Measurements from ENCODE around the gene NELFCD. TPM values are rescaled to one million over a fixed set of nuclear protein-coding genes. Genes with fewer than 3 reads are reported as not detected.

NELFCD gene
- total RNA-seq, 1 experiment from 2014 or later, result 174 TPM

DNA sequence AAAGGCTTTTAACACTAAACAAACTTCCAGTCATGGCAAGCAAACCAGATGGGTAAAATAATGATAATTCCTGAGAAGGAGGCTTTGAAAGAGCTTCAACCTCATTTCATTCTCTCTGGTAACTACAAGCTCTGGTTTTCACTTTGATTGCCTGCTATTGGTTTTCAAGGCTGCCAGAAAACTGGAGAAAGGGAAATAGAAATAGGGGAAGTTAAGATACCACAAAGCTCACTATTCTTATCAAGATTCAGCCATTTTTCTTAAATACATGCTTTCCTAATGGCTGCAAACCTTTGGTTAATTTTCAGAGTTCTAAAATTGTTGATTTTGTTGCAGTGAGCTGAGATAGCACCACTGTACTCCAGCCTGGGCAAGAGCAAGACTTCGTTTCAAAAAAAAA is 42.5 kb upstream of the NELFCD start:
- Histone ChIP-seq H3K27me3 (replicated peaks; ENCODE audit: insufficient read depth, low read depth, low read length, poor library complexity) (peaks cover 46% of the 10 kb centered on the region), H3K27ac (ENCODE audit: low read depth, low read length, poor library complexity, severe bottlenecking) (no peak overlapping the region), H3K4me1 (ENCODE audit: insufficient read depth, low read length, poor library complexity, severe bottlenecking) (no peaks in the 10 kb centered on the region), H3K36me3 (ENCODE audit: insufficient read depth, low read length, poor library complexity, severe bottlenecking) (no peaks in the 10 kb centered on the region), H3K4me3 (ENCODE audit: low read depth, low read length, poor library complexity, severe bottlenecking) (no peak overlapping the region), H3K9me3 (ENCODE audit: low read depth, low read length, poor library complexity, severe bottlenecking) (peaks cover 6% of the 10 kb centered on the region)
- CTCF ChIA-PET, result no interaction called here
- BruUV-seq (replicated peaks), result no TSS peak
- intact Hi-C loops (cut with micrococcal nuclease; ENCODE audit: unreplicated experiment), result no loop called here
- TF ChIP-seq EZH2 (IDR thresholded peaks at IDR 0.05; ENCODE audit: borderline replicate concordance, low read depth, low read length, poor library complexity, severe bottlenecking), result no peak
- TF ChIP-seq, protein P1, sequence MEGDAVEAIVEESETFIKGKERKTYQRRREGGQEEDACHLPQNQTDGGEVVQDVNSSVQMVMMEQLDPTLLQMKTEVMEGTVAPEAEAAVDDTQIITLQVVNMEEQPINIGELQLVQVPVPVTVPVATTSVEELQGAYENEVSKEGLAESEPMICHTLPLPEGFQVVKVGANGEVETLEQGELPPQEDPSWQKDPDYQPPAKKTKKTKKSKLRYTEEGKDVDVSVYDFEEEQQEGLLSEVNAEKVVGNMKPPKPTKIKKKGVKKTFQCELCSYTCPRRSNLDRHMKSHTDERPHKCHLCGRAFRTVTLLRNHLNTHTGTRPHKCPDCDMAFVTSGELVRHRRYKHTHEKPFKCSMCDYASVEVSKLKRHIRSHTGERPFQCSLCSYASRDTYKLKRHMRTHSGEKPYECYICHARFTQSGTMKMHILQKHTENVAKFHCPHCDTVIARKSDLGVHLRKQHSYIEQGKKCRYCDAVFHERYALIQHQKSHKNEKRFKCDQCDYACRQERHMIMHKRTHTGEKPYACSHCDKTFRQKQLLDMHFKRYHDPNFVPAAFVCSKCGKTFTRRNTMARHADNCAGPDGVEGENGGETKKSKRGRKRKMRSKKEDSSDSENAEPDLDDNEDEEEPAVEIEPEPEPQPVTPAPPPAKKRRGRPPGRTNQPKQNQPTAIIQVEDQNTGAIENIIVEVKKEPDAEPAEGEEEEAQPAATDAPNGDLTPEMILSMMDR (conservative IDR thresholded peaks at IDR 0.05; ENCODE audit: low read depth, low read length), result no peak
- no peak for DNase-seq (ENCODE audit: low spot score)
- POLR2A ChIA-PET (ENCODE audit: low non-redundant PET), result no interaction called here

DNA sequence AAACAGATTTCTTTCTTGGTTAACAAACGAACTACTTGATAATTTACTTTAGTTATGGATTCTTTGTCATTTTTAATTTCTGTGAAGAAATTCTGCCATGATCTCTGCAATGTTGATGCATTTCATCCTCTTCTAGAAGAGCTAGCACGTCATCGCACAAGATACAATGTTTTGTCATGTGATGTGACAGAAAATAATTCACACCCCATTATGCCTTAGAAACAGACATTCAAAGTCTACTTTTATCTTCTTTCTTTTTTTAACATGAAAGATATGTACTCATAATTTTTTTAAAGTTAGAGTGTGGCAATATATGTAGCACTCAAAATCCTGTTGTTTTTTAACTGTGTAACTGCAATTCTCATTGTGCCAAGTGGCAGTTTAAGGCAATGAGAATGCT is 39.6 kb upstream of the NELFCD start:
- Histone ChIP-seq H3K27me3 (replicated peaks; ENCODE audit: insufficient read depth, low read depth, low read length, poor library complexity) (peaks cover 33% of the 10 kb centered on the region), H3K4me3 (ENCODE audit: low read depth, low read length, poor library complexity, severe bottlenecking) (no peak overlapping the region), H3K27ac (ENCODE audit: low read depth, low read length, poor library complexity, severe bottlenecking) (no peak overlapping the region), H3K36me3 (ENCODE audit: insufficient read depth, low read length, poor library complexity, severe bottlenecking) (no peaks in the 10 kb centered on the region), H3K9me3 (ENCODE audit: low read depth, low read length, poor library complexity, severe bottlenecking) (peaks cover under 1% of the 10 kb centered on the region), H3K4me1 (ENCODE audit: insufficient read depth, low read length, poor library complexity, severe bottlenecking) (no peaks in the 10 kb centered on the region)
- intact Hi-C loops (cut with micrococcal nuclease; ENCODE audit: unreplicated experiment), result no loop called here
- CTCF ChIA-PET, result interaction anchor here (0.6 kb wide), 1 partner anchor 1150 kb away, joined by 3 read pairs; no protein-coding TSS in a partner anchor
- BruUV-seq (replicated peaks), result no TSS peak
- POLR2A ChIA-PET (ENCODE audit: low non-redundant PET), result no interaction called here
- DNase-seq (ENCODE audit: low spot score), result no peak
- TF ChIP-seq EZH2 (IDR thresholded peaks at IDR 0.05; ENCODE audit: borderline replicate concordance, low read depth, low read length, poor library complexity, severe bottlenecking), result no peak
- TF ChIP-seq, protein P1 (conservative IDR thresholded peaks at IDR 0.05; ENCODE audit: low read depth, low read length), result no peak

DNA sequence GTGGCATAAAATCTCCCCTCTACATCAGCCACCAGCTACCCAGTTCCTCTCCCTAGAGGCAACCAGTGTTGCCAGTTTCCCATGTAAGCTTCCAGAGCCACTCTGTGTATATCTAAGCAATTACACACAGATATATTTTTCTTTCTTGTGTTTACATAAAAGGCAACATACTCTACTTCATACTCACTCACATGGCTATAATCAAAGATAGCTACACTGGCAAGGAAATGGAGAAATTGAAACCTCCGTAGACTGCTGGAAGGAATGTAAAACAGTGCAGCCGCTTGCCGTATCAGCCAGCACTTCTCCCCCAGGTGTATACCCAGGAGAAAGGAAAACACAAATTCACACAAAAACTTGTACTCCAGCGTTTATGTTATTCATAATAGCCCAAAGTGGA is 38.5 kb upstream of the NELFCD start:
- ChIA-PET POLR2A (ENCODE audit: low non-redundant PET) (no interaction called here), CTCF (no interaction called here)
- TF ChIP-seq, protein P1 (conservative IDR thresholded peaks at IDR 0.05; ENCODE audit: low read depth, low read length), result no peak
- TF ChIP-seq EZH2 (IDR thresholded peaks at IDR 0.05; ENCODE audit: borderline replicate concordance, low read depth, low read length, poor library complexity, severe bottlenecking), result no peak
- Histone ChIP-seq H3K27ac (ENCODE audit: low read depth, low read length, poor library complexity, severe bottlenecking) (no peak overlapping the region), H3K27me3 (replicated peaks; ENCODE audit: insufficient read depth, low read depth, low read length, poor library complexity) (peaks cover 35% of the 10 kb centered on the region), H3K4me1 (ENCODE audit: insufficient read depth, low read length, poor library complexity, severe bottlenecking) (no peaks in the 10 kb centered on the region), H3K4me3 (ENCODE audit: low read depth, low read length, poor library complexity, severe bottlenecking) (no peak overlapping the region), H3K36me3 (ENCODE audit: insufficient read depth, low read length, poor library complexity, severe bottlenecking) (no peaks in the 10 kb centered on the region), H3K9me3 (ENCODE audit: low read depth, low read length, poor library complexity, severe bottlenecking) (no peaks in the 10 kb centered on the region)
- intact Hi-C loops (cut with micrococcal nuclease; ENCODE audit: unreplicated experiment), result no loop called here
- no peak for DNase-seq (ENCODE audit: low spot score)
- no TSS peak for BruUV-seq (replicated peaks)
